GM18502 (cell line): ENCODE data around the gene OGFR.

Experiments
- ATAC-seq: cut with Tn5 transposase; IDR thresholded peaks from one replicate; pipeline ENCODE4 v1.9.1; 2021; ENCODE audit warnings: mild to moderate bottlenecking; ENCODE audit not compliant: unreplicated experiment, poor library complexity

The OGFR gene

GRCh38 chr20:62812181-62812906 lies 7.7 kb downstream of the OGFR start:
- ATAC-seq = no peak

- no peak for ATAC-seq
Measured at GRCh38 chr20:62812907-62813200, 8.2 kb downstream of the OGFR start.

- ATAC-seq = no peak
Measured at GRCh38 chr20:62813588-62813987, 9.0 kb downstream of the OGFR start.

- no peak for ATAC-seq
Measured at GRCh38 chr20:62814060-62814708, 9.5 kb downstream of the OGFR start.

GRCh38 chr20:62814709-62815065 lies 10.1 kb downstream of the OGFR start:
- ATAC-seq = no peak

GRCh38 chr20:62815066-62815991 lies 10.7 kb downstream of the OGFR start:
- ATAC-seq = no peak

- no peak for ATAC-seq
Measured at GRCh38 chr20:62816031-62816883, 11.6 kb downstream of the OGFR start.

GRCh38 chr20:62816884-62817873 lies 12.5 kb downstream of the OGFR start, which contains the start of gene COL9A3:
COL9A3 (plus strand) TSS chr20:62817050; CDS start chr20:62817065, 15 bp downstream.
- ATAC-seq = no peak

- ATAC-seq = no peak
Measured at GRCh38 chr20:62817975-62818591, 13.4 kb downstream of the OGFR start.

GRCh38 chr20:62818592-62819493 lies 14.2 kb downstream of the OGFR start:
- ATAC-seq = no peak

GRCh38 chr20:62819494-62820174 lies 15.0 kb downstream of the OGFR start:
- no peak for ATAC-seq

GRCh38 chr20:62820208-62820961 lies 15.8 kb downstream of the OGFR start:
- ATAC-seq = no peak

- no peak for ATAC-seq
Measured at GRCh38 chr20:62820962-62821725, 16.5 kb downstream of the OGFR start.

GRCh38 chr20:62821726-62822210 lies 17.1 kb downstream of the OGFR start:
- ATAC-seq = no peak

- no peak for ATAC-seq
Measured at GRCh38 chr20:62822239-62822787, 17.7 kb downstream of the OGFR start.
